Ovary (tissue), 10 donors: Measurements from ENCODE around the gene SERPINE3. TPM values are rescaled to one million over a fixed set of nuclear protein-coding genes. Genes with fewer than 3 reads are reported as not detected.

Source experiments
- DNase-seq, 5 donors: peaks; one replicate each; pipeline ENCODE4 v3.0.0-alpha.2; 2019 to 2020
- H3K27ac ChIP-seq, 2 donors: fragments of 200-600 bp; one replicate each; pipeline versions ENCODE4 v1.5.1 to v1.8.0; 2019 to 2022
- H3K27me3 ChIP-seq: fragments of 200-600 bp; one replicate; pipeline ENCODE4 v1.8.0; 2022
- H3K36me3 ChIP-seq: fragments of 200-600 bp; sonication (generic); one replicate; pipeline ENCODE4 v1.5.1; 2019
- H3K4me1 ChIP-seq: one replicate; pipeline ENCODE4 v1.8.1; 2013; ENCODE audit warnings: mild to moderate bottlenecking, moderate library complexity; ENCODE audit not compliant: insufficient read depth
- H3K4me3 ChIP-seq: fragments of 200-600 bp; sonication (generic); one replicate; pipeline ENCODE4 v1.5.1; 2017
- H3K9me3 ChIP-seq, 2 donors: fragments of 200-600 bp in 1 of 2; sonication (generic) in 1 of 2; one replicate each; pipeline versions ENCODE4 v1.5.1 to v1.8.1; 2013 to 2019; ENCODE audit warnings: mild to moderate bottlenecking in 1 of 2, moderate library complexity in 1 of 2
- CTCF ChIP-seq, 3 donors: fragments of 450-650 bp in 2 of 3; fragments of 200-600 bp in 1 of 3; IDR thresholded peaks; one replicate each; pipeline versions ENCODE4 v1.5.1 to v1.8.0; 2016 to 2022; ENCODE audit warnings: antibody characterized with exemption in 3 of 3, mild to moderate bottlenecking in 1 of 3
- EP300 ChIP-seq: sonication (generic); formaldehyde crosslinking; IDR thresholded peaks from one replicate; pipeline ENCODE4 v1.6.1; 2017; ENCODE audit warnings: antibody characterized with exemption
- POLR2A ChIP-seq: fragments of 450-650 bp; IDR thresholded peaks from one replicate; pipeline ENCODE4 v1.6.1; 2017; ENCODE audit warnings: antibody characterized with exemption, mild to moderate bottlenecking, moderate library complexity
- WGBS, 3 donors: extraction: QIAGEN DNeasy Blood & Tissue Kit in 1 of 3; methylation state at CpG; one replicate each; pipeline versions ENCODE4 v1.1.5 to v1.1.7; 2013 to 2017; 5-methylcytosine and 5-hydroxymethylcytosine counted together
- intact Hi-C, 4 donors: fragments of 100-400 bp; cut with DNase I; formaldehyde crosslinking; loops; one replicate each; pipeline versions ENCODE4 v1.11.0 to v1.15.1; 2022 to 2023
- long read RNA-seq, 3 donors: library from polyadenylated mRNA in 2 of 3; unstranded in 2 of 3; transcript quantifications; one replicate each; pipeline ENCODE4 v2.0.0 and lab custom pipeline, GENCODE V29; 2021 to 2026
- polyA plus RNA-seq, 2 donors: library from polyadenylated mRNA; stranded (reverse); fragments of 200-250 nt in 1 of 2; fragments of 350-450 nt in 1 of 2; fragmentation: Illumina TruSeq in 1 of 2; extraction: RNeasy Lipid Tissue Mini Kit (QIAGEN cat#74804) in 1 of 2; gene quantifications; one replicate each; pipeline ENCODE4 v1.2.3, GENCODE V29; 2013 to 2014
- total RNA-seq, 7 donors: library from RNA; depleted of rRNA in 2 of 7; stranded (reverse); fragments of >200 nt in 2 of 7; fragmentation: NEBNext Ultra II Directional in 3 of 7; extraction: Animal tissue kit (Norgen Biotek cat#: 25700) in 3 of 7; gene quantifications; one replicate each; pipeline versions ENCODE4 v1.1.0 to v1.2.4, GENCODE V29; 2016 to 2023
- donor health status: DM: no; HTN: no; CAD: no; lungs with moderate emphysema.
- donor health status: DM: no; HTN: no; CAD: no.
- donor health status: Bipolar disorder and iron deficiency.
- donor health status: DM: yes; HTN: yes; CAD: no.
- donor health status: DM: no; HTN: no; CAD: no.
- donor health status: DM: yes; HTN: yes; CAD: no.

The SERPINE3 gene
- under 1 TPM in 2 of 7 donors, not detected in 5; 0.11 to 0.18 TPM for total RNA-seq
- not detected for polyA plus RNA-seq
- long read RNA-seq, donor 1, partial matches to known transcripts, result 0 of 3 reads
- long read RNA-seq, donor 1, other reads (novel, unspliced or antisense), result 3 of 3 reads
- long read RNA-seq, donor 2, result 0 reads
- long read RNA-seq, donor 3, partial matches to known transcripts, result 0 of 3 reads
- long read RNA-seq, donor 3, other reads (novel, unspliced or antisense), result 3 of 3 reads

DNA sequence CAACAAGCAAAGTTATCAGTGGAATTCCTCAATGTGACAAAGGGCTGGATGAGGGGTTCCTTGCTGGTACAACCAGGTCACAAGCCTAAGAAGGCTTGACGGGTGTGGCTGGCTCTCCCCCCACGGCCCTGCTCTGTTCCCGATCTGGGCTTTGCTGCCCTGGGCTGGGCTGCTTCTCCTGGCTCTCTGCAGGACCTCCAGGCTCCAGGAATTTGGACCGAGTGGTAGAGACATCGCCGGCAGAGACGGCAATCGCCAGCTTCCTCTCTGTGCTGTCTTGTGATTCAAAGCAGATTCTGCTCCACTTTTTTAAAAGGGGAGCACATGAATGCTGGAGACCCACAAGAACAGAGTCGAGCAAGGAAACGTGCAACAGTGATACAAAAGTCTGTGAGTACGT is at the start of gene SERPINE3:
TSS of gene SERPINE3 (plus strand) at position 338 of the 400 bp plus-strand sequence. CDS start 1,401 bp downstream, outside the sequence.
- intact Hi-C loops, result no loop called here

GRCh38 chr13:51291341-51291740 is 48.1 kb upstream of the SERPINE3 start:
- Histone ChIP-seq H3K36me3 (no peaks in the 10 kb centered on the region), H3K9me3 (no peaks in the 10 kb centered on the region), H3K4me3 (no peak overlapping the region), H3K4me1 (peaks cover 5% of the 10 kb centered on the region), H3K27me3 (no peaks in the 10 kb centered on the region), H3K27ac (peak overlapping the region in 1 of 2 donors; percentile 4)
- no peak for DNase-seq
- intact Hi-C loops, result no loop called here
- TF ChIP-seq CTCF (IDR thresholded peaks at IDR 0.05), result no peak
- TF ChIP-seq POLR2A, result no peak
- TF ChIP-seq EP300, result no peak
- WGBS, 3 donors, result 46 to 51% (median 50%) methylated on average over 5 of the region's 5 CpGs

More for the DNA sequence above, at the start of gene SERPINE3:
- Histone ChIP-seq H3K4me3 (no peak within 1 kb of the TSS), H3K27ac (no peak within 1 kb of the TSS), H3K36me3 (no peaks in the 10 kb centered on the region), H3K27me3 (no peaks in the 10 kb centered on the region), H3K4me1 (no peaks in the 10 kb centered on the region), H3K9me3 (no peaks in the 10 kb centered on the region)
- TF ChIP-seq EP300 (no peak), POLR2A (no peak), CTCF (IDR thresholded peaks at IDR 0.05) (no peak)
- WGBS, 3 donors, result 42 to 59% (median 58%) methylated on average over 11 of the region's 11 CpGs
- no peak for DNase-seq

- H3K27ac ChIP-seq, result peak overlapping the region in 1 of 2 donors; percentile 4
- 15 to 18% (median 15%) methylated on average over 6 of the region's 6 CpGs for WGBS, 3 donors
These were observed 47.4 kb upstream of the SERPINE3 start for GRCh38 chr13:51292000-51292565.

DNA sequence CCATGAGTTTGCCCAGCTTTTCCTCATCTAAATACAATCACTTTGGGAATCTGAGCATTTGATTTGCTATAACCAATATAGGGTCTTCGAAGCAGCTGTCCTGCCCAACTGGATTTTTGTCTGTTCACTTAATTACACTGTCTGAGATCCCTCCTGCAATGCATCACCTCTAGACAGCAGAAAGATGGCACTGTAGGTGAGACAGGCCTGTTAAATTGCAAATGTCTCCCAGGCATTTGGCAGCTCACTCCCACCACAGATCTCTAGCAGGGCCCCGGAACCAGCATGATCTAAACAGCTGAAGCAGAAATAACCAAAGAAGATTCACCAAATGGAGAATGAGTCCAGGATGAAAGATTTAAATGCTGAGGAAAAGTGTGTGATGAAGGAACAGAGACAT is 41.9 kb upstream of the SERPINE3 start:
- Histone ChIP-seq H3K27me3 (no peaks in the 10 kb centered on the region), H3K4me1 (peaks cover under 1% of the 10 kb centered on the region), H3K36me3 (no peaks in the 10 kb centered on the region), H3K9me3 (no peaks in the 10 kb centered on the region), H3K27ac (no peak overlapping the region), H3K4me3 (no peak overlapping the region)
- no peak for DNase-seq
- intact Hi-C loops, result no loop called here
- TF ChIP-seq EP300 (no peak), CTCF (IDR thresholded peaks at IDR 0.05) (no peak), POLR2A (no peak)
- WGBS, 3 donors, result 79 to 91% (median 81%) methylated on average over 2 of the region's 2 CpGs

More at GRCh38 chr13:51292000-51292565, 47.4 kb upstream of the SERPINE3 start:
- H3K36me3 ChIP-seq, result no peaks in the 10 kb centered on the region
- peak in 1 of 5 donors; percentile 14 for DNase-seq
- no peak overlapping the region for H3K4me3 ChIP-seq
- no peak for TF ChIP-seq POLR2A
- intact Hi-C loops, result no loop called here
- no peaks in the 10 kb centered on the region for H3K9me3 ChIP-seq
- H3K27me3 ChIP-seq, result no peaks in the 10 kb centered on the region
- peaks cover 5% of the 10 kb centered on the region for H3K4me1 ChIP-seq

DNA sequence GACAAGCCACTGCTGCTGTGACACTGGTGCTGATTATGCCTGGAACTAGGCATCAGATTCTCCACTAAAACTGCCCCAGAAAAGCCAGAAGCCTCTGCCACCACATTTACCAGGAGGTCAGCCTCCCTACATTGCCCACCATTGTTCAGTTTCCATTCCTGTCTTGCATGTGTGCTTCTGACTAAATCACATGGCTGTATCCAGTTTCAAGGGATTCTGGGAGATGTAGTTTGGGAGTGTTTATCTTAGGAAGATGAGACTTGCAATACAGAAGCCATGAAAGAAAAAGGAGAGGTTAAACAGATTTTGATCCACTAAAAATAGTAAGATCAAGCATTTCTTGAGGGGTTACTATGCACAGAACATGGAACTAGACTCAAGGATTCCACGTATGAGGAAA is 40.7 kb upstream of the SERPINE3 start:
- 77 to 88% (median 88%) methylated on average over 1 of the region's 1 CpG for WGBS, 3 donors
- no peak for DNase-seq
- intact Hi-C loops, result no loop called here
- no peak overlapping the region for H3K27ac ChIP-seq
- no peak overlapping the region for H3K4me3 ChIP-seq
- no peaks in the 10 kb centered on the region for H3K36me3 ChIP-seq
- H3K4me1 ChIP-seq, result no peaks in the 10 kb centered on the region
- H3K27me3 ChIP-seq, result no peaks in the 10 kb centered on the region
- no peaks in the 10 kb centered on the region for H3K9me3 ChIP-seq
- TF ChIP-seq POLR2A (no peak), EP300 (no peak), CTCF (IDR thresholded peaks at IDR 0.05) (no peak)
